GM21723 (cell line): ENCODE results near the gene RGL3.
"Not testable (repeated sequence)": the region's sequence is repeated elsewhere in the genome, so short reads cannot be mapped to it uniquely, and the experiment has no call there.

Source experiments
- ATAC-seq: cut with Tn5 transposase; IDR thresholded peaks from one replicate; pipeline ENCODE4 v1.9.1; 2021; ENCODE audit warnings: mild to moderate bottlenecking, moderate library complexity; ENCODE audit not compliant: unreplicated experiment

Gene RGL3

GRCh38 chr19:11363881-11364280 is 55.2 kb downstream of the RGL3 start:
- no peak for ATAC-seq

GRCh38 chr19:11361771-11362731 is 57.1 kb downstream of the RGL3 start:
- no peak for ATAC-seq

GRCh38 chr19:11361037-11361770 is 57.9 kb downstream of the RGL3 start:
- ATAC-seq = no peak

GRCh38 chr19:11359421-11359820 is 59.7 kb downstream of the RGL3 start:
- no peak for ATAC-seq

GRCh38 chr19:11356676-11357550 is 62.2 kb downstream of the RGL3 start:
- ATAC-seq = no peak

- ATAC-seq = no peak
Observed at GRCh38 chr19:11356074-11356397, 63.1 kb downstream of the RGL3 start.

GRCh38 chr19:11355160-11356073 is 63.7 kb downstream of the RGL3 start, which contains the start of gene PLPPR2:
PLPPR2 (plus strand) TSS chr19:11355432; CDS start chr19:11357674, 2,242 bp downstream.
- peak; percentile 57 for ATAC-seq

GRCh38 chr19:11354102-11354501 is 65.0 kb downstream of the RGL3 start:
- ATAC-seq = not testable (repeated sequence)

- no peak for ATAC-seq
Observed at GRCh38 chr19:11349171-11349570, 69.9 kb downstream of the RGL3 start.

GRCh38 chr19:11347546-11348039 is 71.5 kb downstream of the RGL3 start:
- no peak for ATAC-seq

GRCh38 chr19:11346104-11346940 is 72.8 kb downstream of the RGL3 start, which contains the start of the genes CCDC159 and TMEM205:
CCDC159 (plus strand) TSS chr19:11346519; CDS start chr19:11346607, 88 bp downstream.
TMEM205 (minus strand) TSS chr19:11346268; CDS start chr19:11345619, 649 bp downstream.
- peak; percentile 80 for ATAC-seq

GRCh38 chr19:11345122-11345803 is 73.9 kb downstream of the RGL3 start:
- no peak for ATAC-seq
